ENCODE measurements around the gene HIC2.
"Not testable (repeated sequence)": the region's sequence is repeated elsewhere in the genome, so short reads cannot be mapped to it uniquely, and the experiment has no call there.

HIC2 gene

DNA sequence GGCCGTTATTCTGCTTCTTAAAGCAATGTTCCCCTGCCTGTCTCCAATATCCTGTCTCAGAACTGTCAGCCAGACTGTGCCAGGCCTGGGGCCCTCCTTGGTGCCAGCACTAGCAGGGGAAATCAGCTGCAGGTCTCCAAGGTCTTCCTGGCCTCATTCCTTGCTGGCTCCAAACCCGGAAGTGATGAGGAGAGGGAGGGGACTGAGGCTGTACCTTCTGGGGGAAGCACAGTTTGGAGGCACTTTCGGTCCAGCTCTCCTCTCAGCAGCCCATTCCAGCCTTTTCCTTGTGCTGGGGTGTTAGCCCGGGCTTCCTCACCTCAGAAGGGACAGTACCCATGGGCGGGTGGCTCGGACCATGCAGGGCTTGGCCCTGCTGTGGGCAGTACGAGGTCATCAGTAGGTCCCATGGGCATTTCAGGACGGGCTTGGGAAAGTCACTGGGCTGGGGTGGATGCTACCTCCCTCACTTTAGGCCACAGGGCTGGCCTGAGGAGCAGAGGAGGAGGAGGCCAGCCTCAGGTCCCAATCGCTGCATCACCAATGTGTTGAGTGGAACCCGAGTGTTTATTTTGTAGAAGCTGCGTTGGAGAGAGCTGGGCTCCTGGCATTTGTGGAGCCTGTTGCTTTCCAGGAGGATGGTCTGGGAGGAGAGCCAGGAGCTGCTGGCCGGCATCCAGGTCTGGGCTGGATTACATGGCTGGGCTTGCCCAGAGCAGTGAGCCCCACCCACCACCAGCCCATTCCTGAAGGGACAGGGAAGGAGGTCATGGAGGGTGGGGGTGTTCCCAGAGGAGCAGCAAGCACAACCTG is 19.0 kb downstream of the HIC2 start:
- DNase-seq = not testable (repeated sequence)

DNA sequence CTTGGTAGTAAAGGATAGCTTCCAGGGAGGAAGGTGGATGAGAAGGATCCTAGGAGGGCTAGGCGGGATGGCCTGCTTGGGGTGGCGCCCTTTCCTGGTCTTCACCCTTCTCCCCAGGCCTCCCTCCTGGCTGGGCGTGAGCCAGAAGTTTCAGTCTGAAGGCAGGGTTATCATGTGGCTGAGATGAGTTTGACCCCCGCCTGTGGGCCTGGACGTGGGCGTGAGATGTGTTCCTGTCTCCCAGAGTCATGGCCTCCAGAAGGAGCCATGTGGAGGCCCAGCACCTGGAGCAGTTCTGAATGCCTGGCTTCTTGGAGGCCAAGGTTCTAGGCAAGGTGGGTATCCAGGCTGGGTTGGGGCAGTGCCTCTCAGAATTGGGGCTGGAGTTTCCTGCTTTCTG is 20.8 kb downstream of the HIC2 start:
- DNase-seq = not testable (repeated sequence)

DNA sequence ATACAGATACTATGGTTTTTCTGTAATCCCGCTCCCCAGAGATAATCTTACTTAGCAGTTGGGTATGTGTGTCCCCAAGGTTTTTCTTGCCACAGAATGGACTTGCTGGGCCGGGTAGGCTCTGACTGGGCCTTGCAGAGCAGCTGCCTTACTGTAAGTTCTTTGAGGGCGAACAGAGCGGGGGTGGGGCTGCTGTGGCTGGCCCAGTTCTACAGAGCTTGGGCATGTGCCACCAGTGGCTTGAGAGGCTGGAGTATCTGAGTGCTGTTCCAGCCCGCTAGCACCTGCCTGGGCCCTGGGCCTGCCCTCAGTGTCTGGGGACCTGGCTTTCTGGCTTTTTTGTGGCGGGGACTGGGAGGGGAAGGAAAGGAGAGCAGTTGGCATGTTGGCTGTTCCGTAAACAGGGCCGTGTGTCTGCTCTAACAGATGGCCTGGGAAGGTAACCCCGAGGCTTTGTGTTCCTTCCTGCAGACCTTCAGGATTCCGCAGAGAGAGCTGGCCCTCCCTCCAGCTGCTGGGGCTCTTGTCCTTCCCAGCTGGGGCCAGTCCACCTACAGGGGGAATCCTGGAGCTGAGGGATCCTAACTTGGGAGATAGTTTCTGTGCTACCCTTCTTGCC is 23.0 kb downstream of the HIC2 start:
- DNase-seq = not testable (repeated sequence)

DNA sequence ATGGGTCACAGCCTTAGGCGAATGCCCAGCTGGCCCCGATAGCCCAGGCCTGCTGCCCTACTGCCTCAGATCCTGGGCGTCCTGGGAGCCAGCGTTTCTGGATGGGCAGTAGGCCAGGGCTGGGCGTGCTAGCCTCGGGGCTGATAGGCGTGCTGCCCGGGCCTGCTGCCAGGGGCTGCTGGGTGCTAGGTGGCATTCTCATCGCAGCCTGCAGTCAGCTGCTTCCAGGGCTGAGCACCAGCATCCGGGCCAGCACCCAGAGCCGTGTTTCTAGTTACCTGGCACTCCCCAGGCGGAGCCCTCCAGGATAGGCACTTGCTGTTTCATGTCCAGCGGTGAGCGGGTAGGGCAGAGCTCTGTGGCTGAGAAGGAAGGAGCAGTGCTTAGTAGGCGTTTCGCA is 23.5 kb downstream of the HIC2 start:
- not testable (repeated sequence) for DNase-seq

DNA sequence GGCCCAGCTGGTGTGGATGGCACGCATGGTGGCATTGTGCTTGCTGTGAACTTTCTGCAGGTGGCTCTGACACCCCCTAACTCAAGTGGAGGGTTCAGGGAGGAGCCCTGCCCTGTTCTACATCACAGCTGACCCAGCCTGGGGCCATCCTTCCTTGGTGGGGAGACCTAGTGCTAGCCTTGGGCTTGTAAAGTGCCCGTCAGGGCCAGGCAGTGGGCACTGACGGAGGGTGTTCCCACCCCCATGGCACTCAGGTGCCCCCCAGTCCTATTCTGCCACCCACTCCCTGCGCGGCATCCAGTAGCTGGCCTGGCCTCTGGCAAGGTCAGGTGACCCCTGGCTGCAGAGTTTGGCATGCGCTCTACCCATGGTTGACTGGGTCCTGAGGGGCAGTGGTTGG is 24.0 kb downstream of the HIC2 start:
- not testable (repeated sequence) for DNase-seq

DNA sequence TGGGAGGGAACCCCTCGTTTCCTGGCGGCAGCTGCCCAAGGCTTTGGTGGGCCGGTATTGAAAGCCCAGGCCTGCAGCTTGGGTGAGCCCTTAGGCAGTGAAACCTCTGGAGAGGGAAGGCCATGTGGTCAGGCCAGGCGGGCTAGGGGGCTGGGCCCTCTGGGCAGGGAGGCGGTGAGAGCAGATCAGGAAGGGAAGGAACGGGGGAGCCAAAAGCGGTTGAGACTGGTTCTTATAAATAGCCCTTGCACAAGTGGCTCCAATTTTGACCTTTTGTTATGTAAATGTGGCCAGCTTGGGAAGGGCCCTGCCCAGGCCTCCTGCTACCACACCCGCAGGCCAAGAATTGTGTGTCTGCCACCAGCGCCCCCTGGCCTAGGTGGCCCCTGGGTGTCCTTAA is 25.0 kb downstream of the HIC2 start:
- not testable (repeated sequence) for DNase-seq

DNA sequence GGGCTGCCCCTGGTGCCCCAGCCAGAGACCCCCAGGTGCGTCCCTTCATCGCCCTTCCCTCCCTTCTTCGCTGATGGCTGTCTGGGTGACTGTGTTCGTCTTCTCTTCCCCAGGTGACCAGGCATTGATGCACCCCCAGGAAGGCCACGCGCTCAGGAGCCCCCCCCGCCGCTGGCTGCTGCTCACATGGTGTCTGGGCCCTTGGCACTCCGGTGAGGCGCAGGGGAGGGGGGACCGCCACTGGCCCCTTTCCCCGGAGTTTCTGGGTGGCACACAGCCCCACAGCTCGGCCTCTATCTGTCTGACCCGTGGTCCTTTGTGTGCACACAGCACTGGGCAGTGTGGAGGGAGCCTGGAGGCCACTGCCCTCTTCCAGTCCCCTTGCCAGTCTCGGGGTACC is 25.5 kb downstream of the HIC2 start:
- DNase-seq = not testable (repeated sequence)

DNA sequence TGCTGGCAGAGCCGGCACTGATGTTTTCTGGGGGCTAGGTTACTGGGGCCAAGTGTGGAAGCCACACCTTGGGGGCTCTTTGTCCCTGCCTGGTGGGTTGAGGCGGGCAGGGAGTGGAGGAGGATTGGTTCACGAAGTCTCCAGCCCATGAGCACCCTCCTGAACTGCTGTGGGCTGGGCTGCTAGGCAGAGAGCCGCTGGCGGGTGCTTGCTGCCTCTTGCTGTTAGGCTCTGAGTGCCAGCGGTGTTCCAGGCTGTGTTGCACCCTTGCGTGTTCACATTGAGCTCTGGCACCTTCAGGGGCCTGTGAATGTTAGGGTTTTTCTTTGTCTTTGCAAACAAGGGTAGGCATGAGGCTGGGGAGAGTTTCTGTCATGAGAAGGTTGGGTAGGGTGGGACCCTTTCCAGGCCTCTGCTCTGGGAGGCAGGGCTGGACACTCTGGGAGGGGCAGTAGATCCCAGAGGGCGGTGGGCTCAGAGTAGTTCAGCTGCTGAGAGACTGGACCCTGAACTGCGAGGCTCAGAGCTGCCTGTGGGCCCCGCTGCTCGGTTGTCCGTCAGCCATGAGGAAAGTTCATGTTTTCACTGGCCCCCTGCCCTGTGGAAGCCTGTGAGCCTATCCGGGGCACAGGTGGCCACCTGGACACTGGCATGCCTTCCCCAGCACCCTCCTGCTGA is 26.0 kb downstream of the HIC2 start:
- no peak for DNase-seq

DNA sequence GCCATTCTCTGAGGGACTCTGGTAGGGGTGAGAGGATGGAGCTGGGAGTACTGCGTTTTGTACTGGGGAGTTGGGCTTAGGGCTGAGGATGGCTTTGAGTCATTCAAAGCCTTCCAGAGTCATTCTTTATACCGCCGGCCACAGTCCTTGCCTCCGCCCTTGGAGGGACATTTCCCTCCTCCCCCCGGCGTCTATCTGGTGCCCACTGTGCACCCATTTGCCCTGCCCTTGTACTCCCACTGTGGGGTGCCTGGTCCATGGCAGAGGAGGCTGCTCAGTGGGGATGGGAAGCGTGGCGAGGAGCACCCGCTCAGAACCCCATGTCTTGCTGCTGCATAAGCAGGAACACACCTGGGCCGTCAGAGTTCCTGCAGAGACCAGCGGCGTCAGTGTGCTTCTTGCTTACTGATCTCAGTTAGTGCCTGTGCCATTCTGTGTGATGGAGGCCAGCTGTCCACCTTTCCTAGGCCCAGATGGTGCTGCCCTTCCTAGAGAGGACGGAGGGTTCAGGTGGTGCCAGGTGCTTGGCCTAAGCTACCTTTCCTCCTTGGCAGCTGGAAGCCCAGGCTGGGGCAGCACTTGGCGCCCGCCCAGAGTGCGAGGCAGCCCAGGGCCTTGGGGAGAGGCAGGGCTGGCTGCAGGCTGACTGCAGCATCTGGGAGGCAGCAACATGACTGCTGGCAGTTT is 26.7 kb downstream of the HIC2 start:
- no peak for DNase-seq

DNA sequence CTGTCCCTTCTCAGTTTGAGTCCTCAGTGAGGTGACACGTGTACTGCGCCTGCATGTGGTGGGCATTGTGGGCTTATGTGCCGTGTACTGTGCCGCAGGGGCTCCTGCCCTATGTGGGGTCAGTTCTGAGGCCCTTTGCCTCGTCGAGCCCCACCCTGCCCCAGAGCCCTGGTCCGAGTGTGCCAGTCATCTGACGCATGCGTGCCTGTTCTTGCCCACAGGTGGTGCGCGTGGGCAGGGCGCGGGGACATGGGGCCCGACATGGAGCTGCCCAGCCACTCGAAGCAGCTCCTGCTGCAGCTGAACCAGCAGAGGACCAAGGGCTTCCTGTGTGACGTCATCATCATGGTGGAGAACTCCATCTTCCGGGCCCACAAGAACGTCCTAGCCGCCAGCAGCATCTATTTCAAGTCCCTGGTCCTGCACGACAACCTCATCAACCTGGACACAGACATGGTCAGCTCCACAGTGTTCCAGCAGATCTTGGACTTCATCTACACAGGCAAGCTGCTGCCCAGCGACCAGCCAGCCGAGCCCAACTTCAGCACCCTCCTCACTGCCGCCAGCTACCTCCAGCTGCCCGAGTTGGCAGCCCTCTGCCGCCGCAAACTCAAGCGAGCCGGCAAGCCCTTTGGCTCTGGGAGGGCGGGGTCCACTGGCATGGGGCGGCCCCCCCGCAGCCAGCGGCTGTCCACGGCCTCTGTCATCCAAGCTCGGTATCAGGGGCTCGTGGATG is 27.7 kb downstream of the HIC2 start:
- DNase-seq = no peak

DNA sequence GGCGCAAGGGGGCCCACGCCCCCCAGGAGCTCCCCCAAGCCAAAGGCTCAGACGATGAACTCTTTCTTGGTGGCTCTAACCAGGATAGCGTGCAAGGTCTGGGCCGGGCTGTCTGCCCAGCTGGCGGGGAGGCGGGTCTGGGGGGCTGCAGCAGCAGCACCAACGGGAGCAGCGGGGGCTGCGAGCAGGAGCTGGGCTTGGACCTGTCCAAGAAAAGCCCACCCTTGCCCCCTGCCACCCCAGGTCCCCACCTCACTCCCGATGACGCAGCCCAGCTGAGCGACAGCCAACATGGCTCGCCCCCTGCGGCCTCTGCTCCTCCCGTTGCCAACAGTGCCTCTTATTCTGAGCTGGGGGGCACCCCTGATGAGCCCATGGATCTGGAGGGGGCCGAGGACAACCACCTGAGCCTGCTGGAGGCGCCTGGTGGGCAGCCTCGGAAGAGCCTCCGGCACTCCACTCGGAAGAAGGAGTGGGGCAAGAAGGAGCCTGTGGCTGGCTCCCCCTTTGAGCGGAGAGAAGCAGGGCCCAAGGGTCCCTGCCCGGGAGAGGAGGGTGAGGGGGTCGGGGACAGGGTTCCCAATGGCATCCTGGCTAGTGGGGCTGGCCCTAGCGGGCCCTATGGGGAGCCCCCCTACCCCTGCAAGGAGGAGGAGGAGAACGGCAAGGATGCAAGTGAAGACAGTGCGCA is 28.4 kb downstream of the HIC2 start:
- DNase-seq = no peak

DNA sequence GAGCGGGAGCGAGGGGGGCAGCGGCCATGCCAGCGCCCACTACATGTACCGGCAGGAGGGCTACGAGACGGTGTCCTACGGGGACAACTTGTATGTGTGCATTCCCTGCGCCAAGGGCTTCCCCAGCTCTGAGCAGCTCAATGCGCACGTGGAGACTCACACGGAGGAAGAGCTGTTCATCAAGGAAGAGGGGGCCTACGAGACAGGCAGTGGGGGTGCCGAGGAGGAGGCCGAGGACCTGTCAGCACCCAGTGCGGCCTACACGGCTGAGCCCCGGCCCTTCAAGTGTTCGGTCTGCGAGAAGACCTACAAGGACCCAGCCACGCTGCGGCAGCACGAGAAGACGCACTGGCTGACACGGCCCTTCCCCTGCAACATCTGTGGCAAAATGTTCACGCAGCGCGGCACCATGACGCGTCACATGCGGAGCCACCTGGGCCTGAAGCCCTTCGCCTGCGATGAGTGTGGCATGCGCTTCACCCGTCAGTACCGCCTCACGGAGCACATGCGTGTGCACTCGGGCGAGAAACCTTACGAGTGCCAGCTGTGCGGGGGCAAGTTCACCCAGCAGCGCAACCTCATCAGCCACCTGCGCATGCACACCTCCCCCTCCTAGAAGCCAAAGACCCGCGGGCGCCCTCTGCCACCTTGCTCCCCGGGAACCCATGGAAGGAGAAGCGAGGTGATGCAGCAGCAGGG is 29.1 kb downstream of the HIC2 start:
- no peak for DNase-seq

DNA sequence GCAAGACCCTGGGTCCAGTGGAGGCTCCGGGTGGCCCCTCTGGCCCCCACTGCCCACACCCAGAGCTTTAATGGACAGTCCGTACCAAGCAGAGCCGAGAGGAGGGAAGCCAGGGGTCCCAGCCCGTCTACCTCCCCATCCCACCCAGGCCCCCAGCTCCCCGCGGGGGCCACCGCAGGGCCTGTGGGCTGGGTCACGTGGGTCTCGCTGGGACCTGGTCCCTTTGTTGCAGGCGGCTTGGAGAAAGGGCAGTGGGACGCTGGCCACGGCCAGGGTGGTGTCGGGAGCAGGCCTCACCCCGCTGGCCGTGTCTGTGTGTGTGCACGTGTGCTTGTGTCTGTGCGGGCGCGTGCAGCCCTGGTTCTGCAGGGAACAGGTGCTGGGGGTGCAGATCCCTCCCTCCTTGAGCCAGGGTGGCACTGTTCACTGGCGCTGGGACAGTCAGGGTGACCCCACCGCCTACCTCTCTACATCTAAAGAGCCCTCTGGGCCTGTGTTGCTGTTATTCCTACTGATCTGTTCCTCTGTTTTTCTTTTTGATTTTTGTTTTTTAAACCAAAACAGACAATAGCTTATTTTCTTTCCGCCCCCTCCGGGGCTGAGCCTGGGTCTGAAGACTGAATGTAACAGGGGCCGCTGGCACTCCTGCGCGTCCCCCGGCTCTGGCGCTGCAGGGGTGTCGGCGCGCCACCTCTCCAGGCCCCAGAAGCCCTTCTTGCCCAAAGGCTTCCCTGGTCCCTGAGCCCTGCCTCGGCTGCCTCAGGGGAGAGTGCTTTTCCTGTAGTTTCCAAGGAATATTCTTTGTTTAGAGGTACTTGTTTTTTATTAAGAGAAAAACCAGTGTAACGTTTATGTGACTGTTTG is 29.9 kb downstream of the HIC2 start:
- DNase-seq = no peak

DNA sequence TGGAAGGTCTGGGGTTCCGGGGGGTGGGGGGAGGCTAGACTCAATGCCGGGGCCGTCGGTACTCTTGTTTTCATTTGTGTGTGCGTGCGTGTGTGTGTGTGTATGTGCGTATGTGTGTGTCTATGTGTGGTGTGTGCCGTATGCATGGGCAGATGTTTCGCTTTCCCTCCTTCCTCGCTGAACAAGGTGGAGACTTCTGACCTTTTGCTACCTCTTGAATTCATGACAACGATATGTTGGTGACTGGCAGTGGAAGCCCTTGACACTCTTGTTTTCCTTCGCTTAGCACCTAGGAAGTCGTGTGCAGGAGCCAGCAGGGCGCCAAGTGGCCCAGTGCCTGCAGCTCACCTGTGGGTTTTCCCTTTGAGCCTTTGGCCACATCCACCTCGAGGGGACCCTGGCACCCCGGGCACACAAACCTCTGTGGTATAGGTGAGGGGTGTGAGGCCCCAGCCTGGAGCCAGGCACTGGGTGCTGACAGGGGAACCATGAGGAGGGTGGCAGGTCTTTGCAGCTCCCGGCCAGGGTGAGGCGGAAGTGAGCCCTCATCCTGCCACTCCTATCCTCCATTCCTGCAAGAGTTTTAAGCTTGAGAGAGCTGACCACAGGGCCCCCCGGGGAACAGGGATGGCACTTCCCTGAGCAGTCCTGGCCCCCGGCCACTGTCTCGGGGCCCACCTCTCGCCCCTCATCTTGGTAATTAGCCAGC is 30.7 kb downstream of the HIC2 start:
- no peak for DNase-seq

DNA sequence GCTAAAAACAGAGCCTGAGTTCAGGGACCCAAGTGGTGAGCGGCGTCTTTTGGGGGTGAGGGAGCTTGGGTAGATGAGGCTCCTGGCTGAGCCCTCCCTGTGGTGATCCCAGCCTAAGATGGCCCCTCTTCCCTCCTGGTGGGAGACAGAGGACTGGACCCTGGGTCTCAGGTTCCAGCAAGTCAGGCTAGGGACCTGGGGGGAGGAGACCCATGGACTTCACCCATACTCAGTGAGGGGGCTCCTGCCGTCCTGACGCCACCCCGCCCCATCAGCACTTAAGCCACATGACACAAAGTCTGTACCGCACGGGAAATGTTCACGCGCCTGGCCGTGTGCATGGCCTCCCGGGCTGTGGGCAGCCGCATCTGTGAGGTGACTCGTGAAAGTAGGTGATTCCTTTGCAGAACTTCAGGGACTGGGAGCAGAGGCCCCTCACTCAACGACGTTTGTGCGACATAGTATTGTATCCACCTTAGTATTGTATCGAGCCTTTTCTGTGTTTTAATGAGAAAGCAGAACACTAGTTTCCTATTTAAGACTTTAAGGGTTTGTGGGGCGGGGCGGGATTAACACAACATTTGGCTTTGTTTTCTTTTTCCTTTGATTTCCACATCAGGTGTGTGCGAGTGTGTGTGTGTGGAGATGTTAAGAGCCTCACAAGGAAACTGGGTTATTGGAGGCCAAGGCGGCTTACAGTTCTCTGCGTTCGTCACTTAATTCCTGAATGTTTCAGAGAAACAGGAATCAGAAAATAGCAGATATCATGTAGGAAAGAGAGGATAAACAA is 31.7 kb downstream of the HIC2 start:
- no peak for DNase-seq

DNA sequence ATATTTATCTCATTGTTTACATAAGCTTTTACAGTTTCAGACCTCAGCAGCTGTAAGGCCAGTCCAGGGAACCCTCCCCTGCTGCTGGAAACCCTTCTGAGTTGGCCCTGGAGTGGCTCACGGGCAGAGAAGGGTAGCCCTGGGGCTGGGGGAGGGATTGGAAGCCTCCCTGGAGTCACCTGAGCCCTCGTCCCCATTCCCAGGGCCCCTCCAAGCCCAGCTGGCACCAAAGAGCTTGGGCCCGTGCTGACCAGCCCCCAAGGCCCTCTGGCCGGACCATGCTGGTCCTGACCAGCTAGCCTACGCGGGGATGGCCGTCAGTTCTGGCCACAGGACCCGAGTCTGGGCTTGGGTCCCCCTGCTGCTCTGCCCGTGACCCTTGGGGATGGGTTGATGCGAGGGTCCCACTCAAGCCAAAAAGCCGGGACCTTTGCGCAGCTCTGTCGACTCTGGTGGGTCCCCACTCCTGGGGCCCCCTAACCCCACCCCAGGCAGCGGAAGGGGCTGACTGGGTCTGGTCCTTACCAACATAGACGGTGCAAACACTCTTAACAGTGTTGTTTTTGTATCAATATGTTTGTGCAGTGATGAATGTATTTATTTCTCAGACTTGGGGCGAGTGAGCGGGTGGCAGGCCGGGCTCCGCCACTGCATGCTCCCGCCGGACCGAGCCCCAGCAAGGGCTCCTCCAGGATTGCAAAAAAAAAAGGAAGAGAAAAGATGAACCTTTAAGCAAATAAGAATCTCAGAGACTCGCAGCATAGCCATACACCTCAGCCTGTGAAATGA is 32.6 kb downstream of the HIC2 start:
- no peak for DNase-seq

DNA sequence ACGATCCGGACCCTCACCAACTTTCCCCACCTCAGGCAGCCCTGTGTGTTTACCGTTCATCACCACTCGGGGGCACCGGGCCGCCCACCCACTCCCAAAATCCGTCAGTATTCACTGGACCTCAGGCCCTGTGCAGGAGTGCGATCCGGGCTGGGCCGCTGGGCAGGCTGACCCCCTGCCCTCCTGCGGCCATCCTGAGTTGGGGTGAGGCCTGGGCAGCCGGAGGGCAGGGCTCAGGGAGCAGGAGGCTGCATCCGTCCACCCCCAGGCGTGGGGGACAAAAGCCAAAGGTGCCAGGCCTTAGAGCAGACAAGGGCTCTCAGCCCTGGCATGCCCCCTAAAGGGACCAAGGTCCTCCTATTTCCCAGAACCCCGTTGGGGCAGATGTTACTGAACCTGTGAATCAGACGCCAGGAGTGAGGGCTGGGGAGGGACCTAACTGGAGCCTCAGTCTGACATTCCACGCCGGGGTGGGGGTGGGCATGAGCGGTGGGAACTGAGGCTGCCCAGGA is 33.2 kb downstream of the HIC2 start:
- no peak for DNase-seq

DNA sequence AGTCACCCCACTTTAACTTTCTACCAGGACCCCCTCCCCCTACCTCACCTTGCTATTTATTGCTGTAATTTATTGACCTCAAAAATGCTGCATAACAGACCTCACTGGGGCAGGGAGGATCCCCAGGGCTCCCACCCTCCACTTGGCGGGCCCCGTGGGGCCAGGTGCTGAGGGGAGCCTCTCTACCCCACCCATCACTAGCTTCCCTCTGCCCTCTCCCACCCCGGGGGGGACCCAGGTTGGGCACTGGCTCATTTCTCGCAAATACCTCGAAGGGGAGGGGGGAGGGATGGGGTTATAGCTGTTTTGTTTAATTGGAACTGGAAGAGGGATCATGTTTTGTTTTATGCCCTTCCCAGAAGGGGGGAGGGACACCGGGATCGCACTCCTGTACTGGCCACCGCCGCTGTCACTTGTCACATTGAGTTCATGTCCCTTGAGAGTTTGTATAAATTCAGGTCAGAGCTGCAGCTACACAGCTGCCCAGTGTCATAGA is 33.7 kb downstream of the HIC2 start:
- no peak for DNase-seq

All from fibroblast of skin of right biceps (primary cell).